ENCODE measurements around the gene AMN.
"Not testable (repeated sequence)": the region's sequence is repeated elsewhere in the genome, so short reads cannot be mapped to it uniquely, and the experiment has no call there.

AMN gene

GRCh38 chr14:102891556-102891955 lies 30.9 kb upstream of the AMN start:
- Histone ChIP-seq H3K4me3 (no peak overlapping the region), H3K27ac (no peak overlapping the region)
- no peak for DNase-seq (ENCODE audit: low spot score)
- TF ChIP-seq, protein P1, sequence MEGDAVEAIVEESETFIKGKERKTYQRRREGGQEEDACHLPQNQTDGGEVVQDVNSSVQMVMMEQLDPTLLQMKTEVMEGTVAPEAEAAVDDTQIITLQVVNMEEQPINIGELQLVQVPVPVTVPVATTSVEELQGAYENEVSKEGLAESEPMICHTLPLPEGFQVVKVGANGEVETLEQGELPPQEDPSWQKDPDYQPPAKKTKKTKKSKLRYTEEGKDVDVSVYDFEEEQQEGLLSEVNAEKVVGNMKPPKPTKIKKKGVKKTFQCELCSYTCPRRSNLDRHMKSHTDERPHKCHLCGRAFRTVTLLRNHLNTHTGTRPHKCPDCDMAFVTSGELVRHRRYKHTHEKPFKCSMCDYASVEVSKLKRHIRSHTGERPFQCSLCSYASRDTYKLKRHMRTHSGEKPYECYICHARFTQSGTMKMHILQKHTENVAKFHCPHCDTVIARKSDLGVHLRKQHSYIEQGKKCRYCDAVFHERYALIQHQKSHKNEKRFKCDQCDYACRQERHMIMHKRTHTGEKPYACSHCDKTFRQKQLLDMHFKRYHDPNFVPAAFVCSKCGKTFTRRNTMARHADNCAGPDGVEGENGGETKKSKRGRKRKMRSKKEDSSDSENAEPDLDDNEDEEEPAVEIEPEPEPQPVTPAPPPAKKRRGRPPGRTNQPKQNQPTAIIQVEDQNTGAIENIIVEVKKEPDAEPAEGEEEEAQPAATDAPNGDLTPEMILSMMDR (IDR thresholded peaks at IDR 0.05), result no peak

DNA sequence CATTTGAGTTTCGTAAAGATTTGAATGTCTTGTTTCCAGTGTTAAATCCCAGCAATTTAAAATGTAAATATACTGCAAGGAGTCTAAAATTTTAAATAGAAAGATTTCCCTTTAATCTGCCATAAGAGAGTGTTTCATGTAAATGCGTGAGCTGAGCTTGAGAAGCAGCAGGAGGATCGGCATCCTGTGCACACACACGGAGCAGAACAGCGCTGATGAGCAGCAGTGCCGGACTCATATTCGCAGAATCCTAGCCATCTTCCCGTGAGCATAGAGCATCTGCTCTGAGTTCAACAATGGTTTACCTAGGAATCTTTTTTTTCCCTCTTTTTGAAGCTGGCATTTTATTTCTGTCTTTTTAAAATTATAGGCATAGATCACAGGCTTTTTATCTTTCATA lies 29.8 kb upstream of the AMN start:
- TF ChIP-seq, protein P1 (IDR thresholded peaks at IDR 0.05), result no peak
- no peak for DNase-seq (ENCODE audit: low spot score)
- no peak overlapping the region for H3K4me3 ChIP-seq
- H3K27ac ChIP-seq, result no peak overlapping the region

- TF ChIP-seq, protein P1 (IDR thresholded peaks at IDR 0.05), result no peak
- DNase-seq (ENCODE audit: low spot score), result no peak
- H3K4me3 ChIP-seq, result no peak overlapping the region
- no peak overlapping the region for H3K27ac ChIP-seq
Observed at GRCh38 chr14:102893452-102893851, 29.0 kb upstream of the AMN start.

DNA sequence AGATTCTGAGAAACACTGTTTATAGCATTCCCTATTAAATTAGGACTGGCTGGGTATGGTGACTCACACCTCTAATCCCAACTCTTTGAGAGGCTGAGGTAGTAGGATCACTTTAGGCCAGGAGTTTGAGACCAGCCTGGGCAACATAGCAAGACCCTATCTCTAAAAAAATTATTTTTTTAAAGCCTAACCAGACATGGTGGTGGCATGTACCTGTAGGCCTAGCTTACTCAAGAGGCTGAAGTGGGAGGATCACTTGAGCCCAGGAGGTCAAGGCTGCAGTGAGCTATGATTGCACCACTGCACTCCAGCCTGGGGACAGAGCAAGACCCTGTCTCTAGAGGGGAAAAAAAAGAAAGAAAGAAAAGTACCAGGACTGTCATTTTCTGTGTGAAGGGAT lies 25.7 kb upstream of the AMN start:
- DNase-seq (ENCODE audit: low spot score); H3K27ac ChIP-seq; H3K4me3 ChIP-seq: not testable (repeated sequence)

- H3K27ac ChIP-seq, result no peak overlapping the region
- no peak for DNase-seq (ENCODE audit: low spot score)
Observed at GRCh38 chr14:102897299-102898027, 25.0 kb upstream of the AMN start.

DNA sequence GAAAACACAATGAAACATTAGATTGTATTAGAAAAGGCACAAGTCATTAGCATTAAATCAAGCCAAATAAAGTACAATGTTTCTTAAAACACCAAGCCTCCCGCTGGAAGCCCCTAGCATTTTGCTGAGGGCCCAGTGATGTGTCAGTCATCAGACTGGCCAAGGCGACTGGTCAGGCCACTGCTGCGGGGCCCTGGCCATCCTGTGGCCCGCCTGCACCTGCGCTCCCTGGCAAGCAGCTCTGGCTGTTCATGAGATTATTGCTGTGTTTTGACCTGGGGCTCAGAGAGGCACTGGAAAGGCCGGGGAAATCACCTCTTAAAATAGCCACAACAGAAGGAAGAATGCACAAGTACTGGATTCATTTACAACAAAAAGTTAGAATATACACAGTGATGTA lies 24.2 kb upstream of the AMN start:
- DNase-seq (ENCODE audit: low spot score), result no peak
- Histone ChIP-seq H3K27ac (no peak overlapping the region), H3K4me3 (no peak overlapping the region)
- TF ChIP-seq, protein P1 (IDR thresholded peaks at IDR 0.05), result no peak

More at GRCh38 chr14:102897299-102898027, 25.0 kb upstream of the AMN start:
- TF ChIP-seq, protein P1 (IDR thresholded peaks at IDR 0.05), result no peak
- no peak overlapping the region for H3K4me3 ChIP-seq

GRCh38 chr14:102898776-102899515 lies 23.5 kb upstream of the AMN start:
- Histone ChIP-seq H3K4me3 (no peak overlapping the region), H3K27ac (no peak overlapping the region)
- no peak for DNase-seq (ENCODE audit: low spot score)
- TF ChIP-seq, protein P1 (IDR thresholded peaks at IDR 0.05), result no peak
